ENCODE data around the gene MAP2K6. TPM values are rescaled to one million over a fixed set of nuclear protein-coding genes. Genes with fewer than 3 reads are reported as not detected.

Gene MAP2K6
- total and polyA plus RNA-seq, 10 of the 15 experiments (the other 5 are each of a cell fraction or from before 2014, with no cell fraction given) = 15.6 to 70.3 (median 22.9) TPM

DNA sequence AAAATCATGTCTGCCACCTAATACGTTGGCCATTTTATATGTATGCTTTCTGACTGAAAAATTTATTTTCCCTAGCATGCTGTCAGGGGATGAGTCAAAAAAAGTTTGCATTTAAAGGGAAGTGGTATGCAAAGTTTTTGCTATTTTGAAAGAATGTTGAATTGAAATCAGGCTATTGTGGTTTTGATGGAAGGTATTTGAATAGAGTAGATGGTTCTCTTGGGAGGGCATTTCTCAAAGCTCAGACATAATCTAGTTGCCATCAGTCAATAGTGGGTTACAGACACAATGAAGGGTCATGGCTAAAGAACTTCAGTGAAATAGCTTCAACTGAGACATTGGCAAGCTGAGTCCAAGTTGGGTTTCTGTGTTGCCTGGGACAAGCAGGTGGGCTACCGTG lies 102.4 kb downstream of the MAP2K6 start (continued):
- TF ChIP-seq, protein P1, sequence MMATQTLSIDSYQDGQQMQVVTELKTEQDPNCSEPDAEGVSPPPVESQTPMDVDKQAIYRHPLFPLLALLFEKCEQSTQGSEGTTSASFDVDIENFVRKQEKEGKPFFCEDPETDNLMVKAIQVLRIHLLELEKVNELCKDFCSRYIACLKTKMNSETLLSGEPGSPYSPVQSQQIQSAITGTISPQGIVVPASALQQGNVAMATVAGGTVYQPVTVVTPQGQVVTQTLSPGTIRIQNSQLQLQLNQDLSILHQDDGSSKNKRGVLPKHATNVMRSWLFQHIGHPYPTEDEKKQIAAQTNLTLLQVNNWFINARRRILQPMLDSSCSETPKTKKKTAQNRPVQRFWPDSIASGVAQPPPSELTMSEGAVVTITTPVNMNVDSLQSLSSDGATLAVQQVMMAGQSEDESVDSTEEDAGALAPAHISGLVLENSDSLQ (IDR thresholded peaks at IDR 0.05) = peak; percentile 77
- no peak for TF ChIP-seq YBX1 (IDR thresholded peaks at IDR 0.05)
- TF ChIP-seq, protein P2, sequence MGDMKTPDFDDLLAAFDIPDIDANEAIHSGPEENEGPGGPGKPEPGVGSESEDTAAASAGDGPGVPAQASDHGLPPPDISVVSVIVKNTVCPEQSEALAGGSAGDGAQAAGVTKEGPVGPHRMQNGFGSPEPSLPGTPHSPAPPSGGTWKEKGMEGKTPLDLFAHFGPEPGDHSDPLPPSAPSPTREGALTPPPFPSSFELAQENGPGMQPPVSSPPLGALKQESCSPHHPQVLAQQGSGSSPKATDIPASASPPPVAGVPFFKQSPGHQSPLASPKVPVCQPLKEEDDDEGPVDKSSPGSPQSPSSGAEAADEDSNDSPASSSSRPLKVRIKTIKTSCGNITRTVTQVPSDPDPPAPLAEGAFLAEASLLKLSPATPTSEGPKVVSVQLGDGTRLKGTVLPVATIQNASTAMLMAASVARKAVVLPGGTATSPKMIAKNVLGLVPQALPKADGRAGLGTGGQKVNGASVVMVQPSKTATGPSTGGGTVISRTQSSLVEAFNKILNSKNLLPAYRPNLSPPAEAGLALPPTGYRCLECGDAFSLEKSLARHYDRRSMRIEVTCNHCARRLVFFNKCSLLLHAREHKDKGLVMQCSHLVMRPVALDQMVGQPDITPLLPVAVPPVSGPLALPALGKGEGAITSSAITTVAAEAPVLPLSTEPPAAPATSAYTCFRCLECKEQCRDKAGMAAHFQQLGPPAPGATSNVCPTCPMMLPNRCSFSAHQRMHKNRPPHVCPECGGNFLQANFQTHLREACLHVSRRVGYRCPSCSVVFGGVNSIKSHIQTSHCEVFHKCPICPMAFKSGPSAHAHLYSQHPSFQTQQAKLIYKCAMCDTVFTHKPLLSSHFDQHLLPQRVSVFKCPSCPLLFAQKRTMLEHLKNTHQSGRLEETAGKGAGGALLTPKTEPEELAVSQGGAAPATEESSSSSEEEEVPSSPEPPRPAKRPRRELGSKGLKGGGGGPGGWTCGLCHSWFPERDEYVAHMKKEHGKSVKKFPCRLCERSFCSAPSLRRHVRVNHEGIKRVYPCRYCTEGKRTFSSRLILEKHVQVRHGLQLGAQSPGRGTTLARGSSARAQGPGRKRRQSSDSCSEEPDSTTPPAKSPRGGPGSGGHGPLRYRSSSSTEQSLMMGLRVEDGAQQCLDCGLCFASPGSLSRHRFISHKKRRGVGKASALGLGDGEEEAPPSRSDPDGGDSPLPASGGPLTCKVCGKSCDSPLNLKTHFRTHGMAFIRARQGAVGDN (IDR thresholded peaks at IDR 0.05) = no peak
- TF ChIP-seq SREBF1 (IDR thresholded peaks at IDR 0.05; ENCODE audit: low read length) = no peak
- TF ChIP-seq PAX5 (IDR thresholded peaks at IDR 0.05; ENCODE audit: borderline replicate concordance, low read depth, low read length) = 0 out of 2 replicates have a peak, but pooled peaks have one; percentile 10
- no peak for TF ChIP-seq FOS (IDR thresholded peaks at IDR 0.05; ENCODE audit: borderline replicate concordance, extremely low read depth, insufficient read length)
- TF ChIP-seq STAT3 (IDR thresholded peaks at IDR 0.05; ENCODE audit: low read depth, low read length) = no peak
- TF ChIP-seq ZNF384 (IDR thresholded peaks at IDR 0.05; ENCODE audit: borderline replicate concordance, low read depth, low read length) = no peak
- TF ChIP-seq SMAD1 (IDR thresholded peaks at IDR 0.05; ENCODE audit: low read depth, partially characterized antibody) = no peak
- peak; percentile 26; the same call in 1 of the 2 replicates for TF ChIP-seq PML (IDR thresholded peaks at IDR 0.05; ENCODE audit: low read length)
- peak in 1 of 2 experiments; percentile 34; a peak in 1 of 4 replicates for TF ChIP-seq BHLHE40 (IDR thresholded peaks at IDR 0.05; ENCODE audit: borderline replicate concordance in 1 of 2, low read depth in 2 of 2, low read length in 1 of 2)
- no peak for TF ChIP-seq BMI1 (IDR thresholded peaks at IDR 0.05; ENCODE audit: borderline replicate concordance)
- TF ChIP-seq IKZF2 (IDR thresholded peaks at IDR 0.05) = peak in 1 of 2 experiments; percentile 25; a peak in 1 of 4 replicates
- no peak for TF ChIP-seq EZH2 (IDR thresholded peaks at IDR 0.05; ENCODE audit: borderline replicate concordance, control insufficient read depth, low read depth, low read length)
- TF ChIP-seq ATF7 (IDR thresholded peaks at IDR 0.05; ENCODE audit: low read depth) = 0 out of 2 replicates have a peak, but pooled peaks have one; percentile 32
- TF ChIP-seq, protein P3, sequence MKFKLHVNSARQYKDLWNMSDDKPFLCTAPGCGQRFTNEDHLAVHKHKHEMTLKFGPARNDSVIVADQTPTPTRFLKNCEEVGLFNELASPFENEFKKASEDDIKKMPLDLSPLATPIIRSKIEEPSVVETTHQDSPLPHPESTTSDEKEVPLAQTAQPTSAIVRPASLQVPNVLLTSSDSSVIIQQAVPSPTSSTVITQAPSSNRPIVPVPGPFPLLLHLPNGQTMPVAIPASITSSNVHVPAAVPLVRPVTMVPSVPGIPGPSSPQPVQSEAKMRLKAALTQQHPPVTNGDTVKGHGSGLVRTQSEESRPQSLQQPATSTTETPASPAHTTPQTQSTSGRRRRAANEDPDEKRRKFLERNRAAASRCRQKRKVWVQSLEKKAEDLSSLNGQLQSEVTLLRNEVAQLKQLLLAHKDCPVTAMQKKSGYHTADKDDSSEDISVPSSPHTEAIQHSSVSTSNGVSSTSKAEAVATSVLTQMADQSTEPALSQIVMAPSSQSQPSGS (IDR thresholded peaks at IDR 0.05; ENCODE audit: low read length) = peak; percentile 76
- TF ChIP-seq, protein P4, sequence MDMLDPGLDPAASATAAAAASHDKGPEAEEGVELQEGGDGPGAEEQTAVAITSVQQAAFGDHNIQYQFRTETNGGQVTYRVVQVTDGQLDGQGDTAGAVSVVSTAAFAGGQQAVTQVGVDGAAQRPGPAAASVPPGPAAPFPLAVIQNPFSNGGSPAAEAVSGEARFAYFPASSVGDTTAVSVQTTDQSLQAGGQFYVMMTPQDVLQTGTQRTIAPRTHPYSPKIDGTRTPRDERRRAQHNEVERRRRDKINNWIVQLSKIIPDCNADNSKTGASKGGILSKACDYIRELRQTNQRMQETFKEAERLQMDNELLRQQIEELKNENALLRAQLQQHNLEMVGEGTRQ (IDR thresholded peaks at IDR 0.05; ENCODE audit: borderline replicate concordance, low read depth, low read length) = no peak
- TF ChIP-seq TCF3 (IDR thresholded peaks at IDR 0.05; ENCODE audit: borderline replicate concordance, insufficient read depth, low read depth, low read length) = no peak
- TF ChIP-seq, protein P5, sequence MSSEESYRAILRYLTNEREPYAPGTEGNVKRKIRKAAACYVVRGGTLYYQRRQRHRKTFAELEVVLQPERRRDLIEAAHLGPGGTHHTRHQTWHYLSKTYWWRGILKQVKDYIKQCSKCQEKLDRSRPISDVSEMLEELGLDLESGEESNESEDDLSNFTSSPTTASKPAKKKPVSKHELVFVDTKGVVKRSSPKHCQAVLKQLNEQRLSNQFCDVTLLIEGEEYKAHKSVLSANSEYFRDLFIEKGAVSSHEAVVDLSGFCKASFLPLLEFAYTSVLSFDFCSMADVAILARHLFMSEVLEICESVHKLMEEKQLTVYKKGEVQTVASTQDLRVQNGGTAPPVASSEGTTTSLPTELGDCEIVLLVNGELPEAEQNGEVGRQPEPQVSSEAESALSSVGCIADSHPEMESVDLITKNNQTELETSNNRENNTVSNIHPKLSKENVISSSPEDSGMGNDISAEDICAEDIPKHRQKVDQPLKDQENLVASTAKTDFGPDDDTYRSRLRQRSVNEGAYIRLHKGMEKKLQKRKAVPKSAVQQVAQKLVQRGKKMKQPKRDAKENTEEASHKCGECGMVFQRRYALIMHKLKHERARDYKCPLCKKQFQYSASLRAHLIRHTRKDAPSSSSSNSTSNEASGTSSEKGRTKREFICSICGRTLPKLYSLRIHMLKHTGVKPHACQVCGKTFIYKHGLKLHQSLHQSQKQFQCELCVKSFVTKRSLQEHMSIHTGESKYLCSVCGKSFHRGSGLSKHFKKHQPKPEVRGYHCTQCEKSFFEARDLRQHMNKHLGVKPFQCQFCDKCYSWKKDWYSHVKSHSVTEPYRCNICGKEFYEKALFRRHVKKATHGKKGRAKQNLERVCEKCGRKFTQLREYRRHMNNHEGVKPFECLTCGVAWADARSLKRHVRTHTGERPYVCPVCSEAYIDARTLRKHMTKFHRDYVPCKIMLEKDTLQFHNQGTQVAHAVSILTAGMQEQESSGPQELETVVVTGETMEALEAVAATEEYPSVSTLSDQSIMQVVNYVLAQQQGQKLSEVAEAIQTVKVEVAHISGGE (CRISPR knock-in tag; IDR thresholded peaks at IDR 0.05) = no peak
